ENCODE measurements around the gene MXD1. TPM values are rescaled to one million over a fixed set of nuclear protein-coding genes. Genes with fewer than 3 reads are reported as not detected.

The MXD1 gene
- total and polyA plus RNA-seq, 9 of the 15 experiments (the other 6 are each of a cell fraction or from before 2014, with no cell fraction given): 6.7 to 35.9 (median 11.0) TPM

DNA sequence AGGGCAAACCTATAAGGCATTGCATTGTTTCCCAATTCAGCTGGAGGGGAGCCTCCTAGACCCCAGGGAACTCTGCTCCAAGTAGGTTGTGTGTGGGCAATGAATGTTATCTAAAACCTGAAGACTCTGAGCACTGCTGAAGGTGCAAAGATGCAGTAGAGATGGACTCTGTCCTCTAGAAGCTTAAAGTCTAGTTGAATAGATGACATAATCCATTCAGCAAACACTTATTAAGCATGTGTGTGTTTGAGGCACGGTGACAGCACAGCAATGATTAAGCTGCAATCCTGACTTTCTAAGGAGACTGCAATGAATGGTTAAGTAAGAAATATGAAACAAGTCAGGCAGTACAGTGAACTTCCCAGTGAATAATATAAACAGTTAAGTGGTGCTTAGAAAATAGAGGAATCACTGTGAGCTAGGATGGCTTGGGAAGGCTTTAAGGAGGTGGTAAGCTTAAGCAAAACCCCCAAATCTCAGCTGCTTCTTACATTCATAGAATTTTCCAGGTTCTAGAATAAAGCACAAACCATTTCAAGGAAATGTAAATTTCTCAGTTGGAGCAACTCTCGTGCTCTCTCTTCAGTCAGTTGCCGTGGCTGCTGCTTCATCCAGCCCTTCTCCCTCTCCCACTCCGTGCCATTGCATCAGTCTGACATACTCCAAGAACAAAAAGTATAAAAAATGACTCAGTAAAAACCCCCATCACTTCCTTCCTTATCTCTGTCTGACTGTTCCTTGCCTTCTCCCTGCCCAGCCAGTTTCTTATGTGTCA lies 19.1 kb downstream of the MXD1 start:
- H3K9ac ChIP-seq (ENCODE audit: insufficient read depth in 1 of 2, low read depth in 2 of 2, low read length in 2 of 2): peak overlapping the region in 1 of 2 experiments; percentile 51; a peak in 2 of 4 replicates
- TF ChIP-seq RBM14 (IDR thresholded peaks at IDR 0.05; ENCODE audit: borderline replicate concordance, insufficient read depth, low read depth, low read length): no peak
- TF ChIP-seq TFAM (CRISPR knock-in tag; conservative IDR thresholded peaks at IDR 0.05): no peak
- TF ChIP-seq SETDB1 (IDR thresholded peaks at IDR 0.05; ENCODE audit: low read length): no peak
- no peak for TF ChIP-seq ZNF644 (tag; IDR thresholded peaks at IDR 0.05; ENCODE audit: low read depth)
- peak; percentile 27 to 29; a peak in 3 of 4 replicates for TF ChIP-seq RAD21 (CRISPR knock-in tag; conservative IDR thresholded peaks at IDR 0.05 in 1 of 2, IDR thresholded peaks at IDR 0.05 in 1 of 2)
- peak; percentile 84 for TF ChIP-seq CTBP1 (IDR thresholded peaks at IDR 0.05; ENCODE audit: borderline replicate concordance)
- TF ChIP-seq ZNF41 (CRISPR knock-in tag; conservative IDR thresholded peaks at IDR 0.05): no peak
- no peak for TF ChIP-seq MTA1 (IDR thresholded peaks at IDR 0.05; ENCODE audit: borderline replicate concordance)
- TF ChIP-seq ZNF785 (CRISPR knock-in tag; IDR thresholded peaks at IDR 0.05): no peak
- no peak for TF ChIP-seq ZNF280B (CRISPR knock-in tag; IDR thresholded peaks at IDR 0.05)
- TF ChIP-seq HIVEP1 (CRISPR knock-in tag; IDR thresholded peaks at IDR 0.05): no peak
- no peak for TF ChIP-seq IFI16 (CRISPR knock-in tag; IDR thresholded peaks at IDR 0.05)
- TF ChIP-seq CHCHD3 (CRISPR knock-in tag; IDR thresholded peaks at IDR 0.05): no peak
- no peak for TF ChIP-seq ZNF511 (CRISPR knock-in tag; IDR thresholded peaks at IDR 0.05)
- TF ChIP-seq XRCC3 (IDR thresholded peaks at IDR 0.05): no peak
- TF ChIP-seq ARHGAP35 (IDR thresholded peaks at IDR 0.05; ENCODE audit: partially characterized antibody): no peak
- peak in 1 of 2 experiments; percentile 43; a peak in 2 of 4 replicates for TF ChIP-seq FOXK2 (conservative IDR thresholded peaks at IDR 0.05 in 1 of 2, IDR thresholded peaks at IDR 0.05 in 1 of 2; ENCODE audit: low read depth in 2 of 2)
- TF ChIP-seq NFATC3 (IDR thresholded peaks at IDR 0.05): 0 out of 2 replicates have a peak, but pooled peaks have one; percentile 77
- TF ChIP-seq SMARCB1 (IDR thresholded peaks at IDR 0.05; ENCODE audit: insufficient read length, low read depth): no peak

More for the DNA sequence above, 19.1 kb downstream of the MXD1 start:
- intact Hi-C loops (cut with micrococcal nuclease): loop anchor here (5.0 kb wide), 3 partner anchors 43 to 208 kb away; no protein-coding TSS in a partner anchor
- peaks cover 4 to 26% of the 10 kb centered on the region in 2 experiments; a peak in 3 of 5 replicates for H3K4me1 ChIP-seq (replicated peaks in 1 of 2; ENCODE audit: control insufficient read depth in 2 of 2, insufficient read depth in 2 of 2, low read length in 2 of 2)
- 5% methylated on average over 4 of the region's 4 CpGs for WGBS (ENCODE audit: insufficient coverage, low coverage, missing lambda C conversion rate)
- no peak overlapping the region for H3K4me3 ChIP-seq
- H3K9me3 ChIP-seq (replicated peaks; ENCODE audit: control insufficient read depth, insufficient read depth, low read depth, low read length): no peaks in the 10 kb centered on the region
- no TSS peak for BruUV-seq (replicated peaks)
- H3K9me1 ChIP-seq (ENCODE audit: control insufficient read depth, insufficient read depth, low read length): peaks cover 6% of the 10 kb centered on the region
- H2AFZ ChIP-seq (ENCODE audit: low read depth, low read length): peak overlapping the region; percentile 3; the same call in 1 of the 2 replicates
- in situ Hi-C loops (cut with MboI): no loop called here
- ChIA-PET POLR2A (interaction anchor here (0.6 to 8.8 kb wide), 11 partner anchors 13 to 839 kb away, joined by 3 to 107 read pairs (median 3); partner anchors contain the start of genes MXD1 and SNRPG), CTCF (ENCODE audit: low intra/inter-chr PET ratio) (no interaction called here)
- H3K4me2 ChIP-seq (ENCODE audit: insufficient read depth, low read length): peak overlapping the region; percentile 58
- DNase-seq (ENCODE audit: extremely low read depth in 1 of 4, low spot score in 3 of 4): peak; percentile 35 to 75 (median 60)
- peaks cover 81% of the 10 kb centered on the region for H3K36me3 ChIP-seq (ENCODE audit: control insufficient read depth, insufficient read depth, low read length)
- peak; percentile 68 for FAIRE-seq
- peak overlapping the region; percentile 71 for H3K27ac ChIP-seq (ENCODE audit: extremely low read depth, low read depth, low read length)
- ATAC-seq: peak; percentile 87
- H3K27me3 ChIP-seq (ENCODE audit: control insufficient read depth in 2 of 2, insufficient read depth in 2 of 2, low read length in 2 of 2): no peaks in the 10 kb centered on the region
- H4K20me1 ChIP-seq (replicated peaks; ENCODE audit: control insufficient read depth, insufficient read depth, low read length): no peaks in the 10 kb centered on the region
- H3K79me2 ChIP-seq (ENCODE audit: control insufficient read depth, insufficient read depth, low read length): peaks cover 21% of the 10 kb centered on the region; the same call in 2 of the 3 replicates

Measured in K562 (cell line).